Measurements from ENCODE around the gene AAR2.

Gene AAR2

GRCh38 chr20:36218380-36219064, 17.8 kb upstream of the AAR2 start:
- peak; percentile 76 for DNase-seq (ENCODE audit: low spot score)

- peak; percentile 87 for DNase-seq (ENCODE audit: low spot score)
Observed at GRCh38 chr20:36219671-36220220, 16.5 kb upstream of the AAR2 start.

GRCh38 chr20:36225666-36226065, 10.6 kb upstream of the AAR2 start:
- no peak for DNase-seq (ENCODE audit: low spot score)

DNA sequence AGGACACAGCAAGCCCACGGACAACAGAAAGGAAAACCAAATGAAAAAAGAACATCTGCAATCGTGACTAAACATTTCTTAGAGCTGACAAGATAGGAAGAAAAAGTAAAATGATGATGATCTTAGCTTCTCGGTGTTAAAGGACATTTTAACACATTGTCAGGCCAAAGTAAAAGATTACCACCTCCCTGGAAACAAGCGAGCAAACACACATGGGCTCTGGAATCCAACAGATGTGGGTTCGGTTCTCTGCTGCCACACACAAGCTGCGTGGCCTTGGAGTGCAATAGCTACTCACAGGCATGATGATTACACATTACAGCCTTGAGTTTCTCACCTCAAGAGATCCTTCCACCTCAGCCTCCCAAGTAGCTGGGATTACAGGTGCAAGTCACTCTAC, 7.5 kb upstream of the AAR2 start:
- no peak for DNase-seq (ENCODE audit: low spot score)

DNA sequence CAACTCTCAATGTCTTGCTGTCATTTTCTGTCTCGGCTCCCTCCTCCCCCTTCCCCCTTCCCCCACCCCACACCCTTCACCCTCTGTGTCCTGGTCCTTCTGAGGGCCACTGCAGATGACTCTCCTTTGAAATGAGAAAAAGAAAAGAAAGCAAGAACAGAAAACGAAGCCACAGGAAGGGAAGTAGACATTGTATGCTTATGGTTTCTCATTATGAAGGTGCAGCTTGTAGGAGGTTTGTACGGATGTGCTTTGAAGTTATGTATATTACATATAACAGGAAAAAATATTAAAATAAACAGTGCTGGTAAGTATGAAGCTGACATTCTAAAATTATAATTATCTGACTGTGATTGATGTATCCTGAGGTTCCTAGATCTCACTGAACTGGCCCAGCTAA, 6.3 kb upstream of the AAR2 start:
- no peak for DNase-seq (ENCODE audit: low spot score)

DNA sequence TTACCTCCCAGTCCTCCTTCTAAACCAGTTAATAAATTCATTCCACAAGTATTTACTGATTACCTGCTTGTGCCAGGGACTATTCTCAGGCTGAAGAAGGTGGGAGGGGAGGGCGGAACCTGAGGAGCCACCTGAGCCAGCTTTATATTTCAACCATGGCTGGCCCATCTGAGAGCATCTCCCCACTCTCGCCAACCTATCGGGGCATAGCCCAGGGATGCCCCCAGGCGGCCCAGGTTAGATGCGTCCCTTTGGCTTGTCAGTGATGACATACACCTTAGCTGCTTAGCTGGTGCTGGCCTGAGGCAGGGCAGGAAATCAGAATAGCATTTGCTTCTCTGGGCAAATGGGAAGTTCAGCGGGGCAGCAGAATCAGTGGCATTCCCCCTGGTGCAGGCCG, 4.9 kb upstream of the AAR2 start:
- no peak for DNase-seq (ENCODE audit: low spot score)

GRCh38 chr20:36234771-36235320, 1.4 kb upstream of the AAR2 start:
- DNase-seq (ENCODE audit: low spot score) = no peak

GRCh38 chr20:36236786-36237121, 476 bp downstream of the AAR2 start:
- no peak for DNase-seq (ENCODE audit: low spot score)

- no peak for DNase-seq (ENCODE audit: low spot score)
Observed at GRCh38 chr20:36237477-36237876, 1.2 kb downstream of the AAR2 start.

DNA sequence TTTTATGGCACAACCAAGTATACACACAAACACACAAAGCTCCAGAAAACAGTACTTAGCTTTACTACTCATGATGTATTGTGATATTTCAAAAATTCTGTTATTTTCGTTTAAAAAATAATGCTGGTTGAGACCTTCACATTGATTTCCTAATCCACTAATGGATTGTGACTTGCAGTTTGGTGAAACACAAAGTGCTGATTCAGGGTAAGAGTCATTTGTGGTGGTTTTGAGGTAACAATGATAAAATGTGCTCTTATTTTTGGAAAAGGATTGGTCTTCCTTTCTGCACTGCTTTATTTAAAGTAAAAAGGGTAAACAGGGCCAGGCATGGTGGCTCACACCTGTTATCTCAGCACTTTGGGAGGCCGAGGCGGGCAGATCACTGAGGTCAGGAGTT, 1.9 kb downstream of the AAR2 start:
- no peak for DNase-seq (ENCODE audit: low spot score)

- no peak for DNase-seq (ENCODE audit: low spot score)
Observed at GRCh38 chr20:36238760-36239159, 2.5 kb downstream of the AAR2 start.

DNA sequence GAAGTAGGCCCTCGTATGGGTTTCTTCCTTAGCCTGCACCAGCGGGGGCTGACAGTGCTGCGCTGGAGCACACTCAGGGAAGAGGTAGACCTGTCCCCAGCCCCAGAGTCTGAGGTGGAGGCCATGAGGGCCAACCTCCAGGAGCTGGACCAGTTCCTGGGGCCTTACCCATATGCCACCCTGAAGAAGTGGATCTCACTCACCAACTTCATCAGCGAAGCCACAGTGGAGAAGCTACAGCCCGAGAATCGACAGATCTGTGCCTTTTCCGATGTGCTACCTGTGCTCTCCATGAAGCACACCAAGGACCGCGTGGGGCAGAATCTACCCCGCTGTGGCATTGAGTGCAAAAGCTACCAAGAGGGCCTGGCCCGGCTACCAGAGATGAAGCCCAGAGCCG, 3.8 kb downstream of the AAR2 start:
- DNase-seq (ENCODE audit: low spot score) = no peak

GRCh38 chr20:36241678-36242077, 5.4 kb downstream of the AAR2 start:
- DNase-seq (ENCODE audit: low spot score) = no peak

- no peak for DNase-seq (ENCODE audit: low spot score)
Observed at GRCh38 chr20:36243726-36244125, 7.4 kb downstream of the AAR2 start.

- DNase-seq (ENCODE audit: low spot score) = no peak
Observed at GRCh38 chr20:36246401-36246800, 10.1 kb downstream of the AAR2 start.

DNA sequence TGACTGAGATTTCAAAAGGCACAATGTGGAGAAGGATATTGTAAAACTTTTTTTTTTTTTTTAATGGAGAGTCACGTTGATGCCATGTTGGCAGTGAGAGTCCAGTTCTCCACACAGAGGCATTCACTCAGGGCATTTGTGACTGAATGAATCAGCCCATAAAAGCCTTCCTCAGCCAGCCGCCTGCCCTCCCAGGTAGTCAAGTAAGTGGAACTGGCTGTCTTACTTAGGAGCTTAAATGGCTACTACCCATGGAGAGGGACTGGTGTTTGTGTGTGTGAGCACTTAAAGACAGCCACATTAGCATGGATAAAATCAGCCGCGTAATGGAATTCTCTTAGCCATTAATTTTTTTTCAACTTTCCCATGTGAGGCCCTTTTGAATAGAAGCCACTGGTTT, 12.6 kb downstream of the AAR2 start:
- no peak for DNase-seq (ENCODE audit: low spot score)

DNA sequence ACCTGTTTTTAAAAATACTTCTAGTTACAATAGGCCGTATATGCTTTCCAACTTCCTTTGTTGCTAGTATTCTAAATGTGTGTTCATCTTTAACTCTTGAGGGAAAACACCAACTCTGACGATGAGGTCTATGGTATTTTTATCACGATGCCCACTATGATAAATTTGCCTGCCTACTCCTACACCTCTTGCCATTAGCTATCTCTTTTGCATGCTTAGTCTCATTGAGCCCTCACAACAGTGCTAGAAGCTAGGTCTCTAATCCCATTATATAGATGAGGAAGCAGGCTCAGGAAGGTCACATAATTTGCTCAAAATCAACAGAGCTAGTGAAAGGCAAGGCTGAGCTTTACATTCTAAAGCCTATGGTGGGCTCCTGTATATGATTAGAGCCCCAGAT, 13.2 kb downstream of the AAR2 start:
- no peak for DNase-seq (ENCODE audit: low spot score)

DNA sequence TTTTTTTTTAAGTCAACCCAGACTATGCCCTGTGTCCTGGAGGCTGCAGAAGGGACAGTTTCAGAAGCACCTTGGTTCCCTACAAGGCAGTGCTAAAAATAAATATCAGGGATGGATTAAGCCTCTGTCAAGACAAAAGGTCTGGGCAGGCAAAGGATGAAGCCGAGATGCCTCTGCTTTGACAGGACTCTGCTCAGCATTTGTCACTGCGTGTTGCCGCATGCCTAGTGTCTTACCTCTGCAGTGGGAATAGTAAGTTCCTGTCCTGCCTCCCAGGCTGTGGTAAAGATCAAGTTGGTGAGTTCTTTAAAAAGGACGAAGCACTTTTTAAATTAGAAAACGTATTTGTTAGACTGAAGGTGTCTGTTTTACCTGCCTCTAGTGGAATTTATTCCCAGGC, 15.1 kb downstream of the AAR2 start:
- DNase-seq (ENCODE audit: low spot score) = no peak

DNA sequence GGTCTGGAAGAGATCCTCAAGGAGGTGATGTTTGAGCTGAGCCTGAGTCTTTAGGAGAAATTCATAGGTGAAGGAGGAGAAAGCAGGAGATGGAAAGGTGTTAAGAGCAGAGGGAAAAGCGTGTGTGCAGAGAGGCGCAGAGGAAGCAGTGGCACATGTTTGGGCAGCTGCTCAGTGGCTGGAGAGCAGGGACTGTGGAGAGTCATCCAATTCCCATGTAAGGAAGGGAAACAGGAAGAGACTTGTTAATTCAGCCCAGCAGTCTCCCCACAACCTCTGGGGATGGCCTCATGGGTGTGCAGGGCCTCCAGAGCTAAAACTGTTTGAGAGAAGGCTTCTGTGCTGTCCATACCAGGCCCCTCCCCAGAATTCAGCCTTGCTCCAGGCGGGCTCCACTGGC, 16.2 kb downstream of the AAR2 start:
- DNase-seq (ENCODE audit: low spot score) = no peak

GRCh38 chr20:36253036-36253435, 16.8 kb downstream of the AAR2 start:
- DNase-seq (ENCODE audit: low spot score) = no peak

DNA sequence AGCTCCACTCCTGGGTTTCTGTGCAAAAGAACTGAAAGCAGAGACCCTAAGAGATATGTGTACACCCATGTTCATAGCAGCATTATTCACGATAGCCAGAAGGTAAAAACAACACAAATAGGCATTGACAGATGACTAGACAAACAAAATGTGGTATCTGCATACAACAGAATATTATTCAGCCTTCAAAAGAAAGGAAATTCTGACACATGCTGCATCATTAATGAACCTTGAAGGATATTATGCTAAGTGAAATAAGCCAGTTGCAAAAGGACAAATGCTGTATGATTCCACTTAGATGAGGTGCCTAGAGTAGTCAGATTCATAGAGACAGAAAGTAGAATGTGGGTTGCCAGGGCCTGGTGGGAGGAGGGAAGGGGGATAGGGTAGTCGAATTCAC, 17.8 kb downstream of the AAR2 start:
- no peak for DNase-seq (ENCODE audit: low spot score)

GRCh38 chr20:36255445-36255844, 19.2 kb downstream of the AAR2 start:
- no peak for DNase-seq (ENCODE audit: low spot score)

DNA sequence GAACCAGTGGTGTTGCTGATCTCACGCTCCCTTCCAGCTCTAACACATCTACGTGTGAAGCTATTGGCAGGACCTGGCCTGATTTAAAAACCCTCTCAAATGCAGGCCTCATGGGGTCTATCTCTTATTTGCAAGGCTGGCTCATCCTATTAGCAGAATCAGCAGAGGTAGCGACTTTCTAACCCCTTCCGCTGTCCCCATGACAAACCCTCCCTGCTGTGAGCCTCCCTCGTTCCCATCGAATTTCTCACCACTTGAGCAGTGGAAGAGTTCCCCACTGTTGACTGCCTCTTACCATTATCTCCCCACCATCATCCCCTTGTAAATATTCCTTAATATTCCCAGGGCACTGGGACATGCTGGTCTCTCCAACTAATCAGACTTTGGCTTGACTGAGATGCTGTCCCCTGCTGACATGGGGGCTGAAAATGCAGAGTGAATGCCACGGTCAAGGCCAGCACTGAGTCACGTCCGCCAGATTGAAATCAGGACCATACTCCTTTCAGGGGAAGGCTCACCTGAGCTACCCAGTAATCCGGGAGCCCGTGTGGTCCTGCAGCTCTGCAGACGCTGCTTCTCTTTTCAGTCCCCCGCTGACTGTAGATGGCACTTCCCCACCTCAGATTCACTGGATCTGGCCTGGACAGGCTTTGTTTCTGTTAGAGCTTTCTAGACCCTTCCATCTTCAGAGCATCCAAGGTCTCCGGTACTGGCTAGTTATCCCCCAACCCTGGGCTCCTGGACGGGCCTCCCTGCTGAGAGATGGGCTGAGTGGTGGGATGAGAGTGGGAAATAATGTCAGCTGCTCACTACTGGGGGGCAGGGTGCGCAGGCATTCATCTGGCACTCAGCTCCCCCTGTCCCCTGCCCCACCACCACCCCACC, 23.1 kb downstream of the AAR2 start:
- no peak for DNase-seq (ENCODE audit: low spot score)
